Measurements from ENCODE around the gene CNOT4. TPM values are rescaled to one million over a fixed set of nuclear protein-coding genes. Genes with fewer than 3 reads are reported as not detected.

Gene CNOT4
- total RNA-seq, 2 donors from 2014 or later: 11.9 to 12.2 TPM

- WGBS, 2 donors: 66 to 71% methylated on average over 3 of the region's 3 CpGs
- intact Hi-C loops (cut with DNase I): loop anchor here (10.0 kb wide), 1 partner anchor 81 kb away; no protein-coding TSS in a partner anchor
- no peak for TF ChIP-seq CTCF (IDR thresholded peaks at IDR 0.05)
- TF ChIP-seq POLR2A (IDR thresholded peaks at IDR 0.05): no peak
- H3K27ac ChIP-seq: no peak overlapping the region
- no peak overlapping the region for H3K4me3 ChIP-seq
- ATAC-seq: no peak
- DNase-seq: no peak
- no peaks in the 10 kb centered on the region for H3K9me3 ChIP-seq
- no peaks in the 10 kb centered on the region for H3K4me1 ChIP-seq
- H3K27me3 ChIP-seq: no peaks in the 10 kb centered on the region
- peaks cover 0 to 2% of the 10 kb centered on the region in 2 donors for H3K36me3 ChIP-seq (replicated peaks in 1 of 2; ENCODE audit: insufficient read depth in 1 of 2, low read depth in 2 of 2)
These were observed 95.7 kb downstream of the CNOT4 start for GRCh38 chr7:135414208-135414607.

- no peak overlapping the region for H3K27ac ChIP-seq
- H3K4me3 ChIP-seq: no peak overlapping the region
- intact Hi-C loops (cut with DNase I): loop anchor here (10.0 kb wide), 1 partner anchor 84 kb away; no protein-coding TSS in a partner anchor
- H3K36me3 ChIP-seq (replicated peaks in 1 of 2; ENCODE audit: insufficient read depth in 1 of 2, low read depth in 2 of 2): no peaks in the 10 kb centered on the region
- no peaks in the 10 kb centered on the region for H3K27me3 ChIP-seq
- no peak for ATAC-seq
- DNase-seq: no peak
- TF ChIP-seq POLR2A (IDR thresholded peaks at IDR 0.05) (no peak), CTCF (IDR thresholded peaks at IDR 0.05) (no peak)
- H3K9me3 ChIP-seq: no peaks in the 10 kb centered on the region
- no peaks in the 10 kb centered on the region for H3K4me1 ChIP-seq
These were observed 98.8 kb downstream of the CNOT4 start for GRCh38 chr7:135411098-135411497.

GRCh38 chr7:135410543-135410942 is 99.4 kb downstream of the CNOT4 start:
- DNase-seq (no peak), ATAC-seq (no peak)
- Histone ChIP-seq H3K4me3 (no peak overlapping the region), H3K27ac (no peak overlapping the region), H3K9me3 (no peaks in the 10 kb centered on the region), H3K27me3 (no peaks in the 10 kb centered on the region), H3K36me3 (replicated peaks in 1 of 2; ENCODE audit: insufficient read depth in 1 of 2, low read depth in 2 of 2) (no peaks in the 10 kb centered on the region), H3K4me1 (no peaks in the 10 kb centered on the region)
- WGBS, 2 donors: 95% methylated on average over 3 of the region's 3 CpGs
- intact Hi-C loops (cut with DNase I): loop anchor here (10.0 kb wide), 1 partner anchor 84 kb away; no protein-coding TSS in a partner anchor
- TF ChIP-seq CTCF (IDR thresholded peaks at IDR 0.05) (no peak), POLR2A (IDR thresholded peaks at IDR 0.05) (no peak)

DNA sequence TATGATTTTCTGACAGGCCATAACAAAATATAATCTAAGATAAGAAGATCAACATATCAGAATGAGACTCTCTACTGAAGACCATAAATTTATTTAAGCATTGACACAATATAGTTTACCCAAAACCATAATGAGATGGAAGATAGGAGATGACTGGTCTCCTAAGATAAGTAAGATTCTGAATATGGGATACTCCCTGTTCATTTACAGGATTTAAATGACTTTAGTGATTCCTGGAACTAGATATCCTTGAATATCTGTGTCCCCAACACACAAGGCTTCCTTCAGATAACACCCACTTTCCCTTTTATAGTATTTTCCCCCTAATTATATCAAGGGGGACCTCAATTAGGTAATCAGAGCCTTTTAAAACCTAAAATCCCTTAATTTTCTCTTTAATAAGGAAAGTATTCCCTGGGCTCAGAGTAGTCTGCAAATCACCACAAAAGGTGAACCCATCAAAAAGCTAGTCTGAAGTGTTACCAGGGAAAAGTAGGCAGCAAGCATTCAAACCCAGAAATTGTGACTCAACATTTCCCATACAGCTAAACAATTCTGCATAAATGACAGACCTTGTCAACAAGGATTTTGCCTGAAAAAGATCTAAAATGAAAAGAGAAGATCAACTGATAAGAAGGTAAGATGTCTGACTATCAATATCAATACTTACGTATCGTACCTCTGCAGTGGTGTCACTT is 99.9 kb downstream of the CNOT4 start:
- WGBS, 2 donors: 96 to 97% methylated on average over 2 of the region's 2 CpGs
- Histone ChIP-seq H3K27ac (no peak overlapping the region), H3K9me3 (no peaks in the 10 kb centered on the region), H3K36me3 (replicated peaks in 1 of 2; ENCODE audit: insufficient read depth in 1 of 2, low read depth in 2 of 2) (no peaks in the 10 kb centered on the region), H3K4me3 (no peak overlapping the region), H3K4me1 (no peaks in the 10 kb centered on the region), H3K27me3 (no peaks in the 10 kb centered on the region)
- TF ChIP-seq CTCF (IDR thresholded peaks at IDR 0.05): no peak
- no peak for TF ChIP-seq POLR2A (IDR thresholded peaks at IDR 0.05)
- intact Hi-C loops (cut with DNase I): loop anchor here (10.0 kb wide), 1 partner anchor 85 kb away; no protein-coding TSS in a partner anchor
- DNase-seq (no peak), ATAC-seq (no peak)

DNA sequence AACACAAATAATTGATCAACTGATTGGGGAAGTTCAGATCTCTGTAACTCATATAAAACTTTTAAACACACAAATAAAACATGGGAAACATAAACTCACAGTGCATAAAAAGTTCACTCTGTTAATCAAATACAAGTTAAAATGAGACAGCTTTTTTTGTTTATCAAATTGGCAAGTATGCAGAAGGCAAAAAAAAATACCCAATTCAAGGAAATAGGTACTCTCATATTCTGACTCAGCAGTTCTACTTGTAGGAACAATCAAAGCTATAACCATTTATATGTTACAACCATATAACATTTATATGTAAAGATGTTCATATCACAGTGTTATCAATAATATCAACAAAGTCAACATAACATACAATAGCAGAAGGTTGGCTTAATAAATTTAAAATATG is 102.0 kb downstream of the CNOT4 start:
- Histone ChIP-seq H3K27ac (no peak overlapping the region), H3K9me3 (no peaks in the 10 kb centered on the region), H3K4me3 (no peak overlapping the region), H3K36me3 (replicated peaks in 1 of 2; ENCODE audit: insufficient read depth in 1 of 2, low read depth in 2 of 2) (no peaks in the 10 kb centered on the region), H3K27me3 (no peaks in the 10 kb centered on the region), H3K4me1 (no peaks in the 10 kb centered on the region)
- TF ChIP-seq CTCF (IDR thresholded peaks at IDR 0.05) (no peak), POLR2A (IDR thresholded peaks at IDR 0.05) (no peak)
- ATAC-seq (no peak), DNase-seq (no peak)
- intact Hi-C loops (cut with DNase I): no loop called here

All from body of pancreas (tissue), 4 donors.